Measurements from ENCODE around the gene FOLR3.

- TF ChIP-seq CTCF (IDR thresholded peaks at IDR 0.05; ENCODE audit: low read length) (no peak), EZH2 (IDR thresholded peaks at IDR 0.05; ENCODE audit: borderline replicate concordance, low read length) (no peak)
Measured at GRCh38 chr11:72127923-72128322, 7.6 kb upstream of the FOLR3 start.

All from OCI-LY1 (cell line).